A673 (cell line): Measurements from ENCODE around the gene MYCL. TPM values are rescaled to one million over a fixed set of nuclear protein-coding genes. Genes with fewer than 3 reads are reported as not detected.
"Not testable (repeated sequence)": the region's sequence is repeated elsewhere in the genome, so short reads cannot be mapped to it uniquely, and the experiment has no call there.

Source experiments
- BruUV-seq: library from RNA; stranded (reverse); fragments of 400-500 nt; replicated peaks from 2 replicates; lab custom pipeline; 2021; lab: Mats Ljungman, UMichigan
- CTCF ChIA-PET: fragments of 300-600 bp; sonication (Branson Sonifier 250); formaldehyde crosslinking; loops from one replicate; lab custom pipeline; 2022; ENCODE audit warnings: antibody characterized with exemption; lab: Charles Lee
- POLR2A ChIA-PET: fragments of 300-600 bp; sonication (Branson Sonifier 250); formaldehyde crosslinking; loops from one replicate; lab custom pipeline; 2022; ENCODE audit warnings: antibody characterized with exemption; ENCODE audit not compliant: low non-redundant PET; lab: Charles Lee
- DNase-seq: peaks from one replicate; pipeline ENCODE4 v3.0.0-alpha.2; 2015; ENCODE audit warnings: low spot score
- H3K27ac ChIP-seq: fragments of 200-600 bp; sonication (generic); 2 replicates; pipeline ENCODE4 v1.5.1; 2016; ENCODE audit warnings: mixed run types, low read depth, mild to moderate bottlenecking, mixed read lengths, antibody characterized with exemption, low read length; ENCODE audit not compliant: poor library complexity, severe bottlenecking
- H3K27me3 ChIP-seq: fragments of 200-600 bp; sonication (generic); replicated peaks from 2 replicates; pipeline ENCODE4 v1.6.1; 2017; ENCODE audit warnings: mixed run types, low read depth, mild to moderate bottlenecking, mixed read lengths, antibody characterized with exemption, low read length; ENCODE audit not compliant: insufficient read depth, poor library complexity
- H3K36me3 ChIP-seq: fragments of 200-600 bp; sonication (generic); 2 replicates; pipeline ENCODE4 v1.6.1; 2016; ENCODE audit warnings: mixed run types, mild to moderate bottlenecking, mixed read lengths, antibody characterized with exemption, low read length; ENCODE audit not compliant: insufficient read depth, poor library complexity, severe bottlenecking
- H3K4me1 ChIP-seq: fragments of 200-600 bp; sonication (generic); 2 replicates; pipeline ENCODE4 v1.6.1; 2017; ENCODE audit warnings: mixed run types, mild to moderate bottlenecking, mixed read lengths, antibody characterized with exemption, low read length; ENCODE audit not compliant: insufficient read depth, poor library complexity, severe bottlenecking
- H3K4me3 ChIP-seq: fragments of 200-600 bp; sonication (generic); 2 replicates; pipeline ENCODE4 v1.5.1; 2016; ENCODE audit warnings: low read depth, mixed run types, mild to moderate bottlenecking, mixed read lengths, low read length; ENCODE audit not compliant: poor library complexity, severe bottlenecking
- H3K9me3 ChIP-seq: fragments of 200-600 bp; sonication (generic); 2 replicates; pipeline ENCODE4 v1.6.1; 2016; ENCODE audit warnings: mixed run types, low read depth, mild to moderate bottlenecking, mixed read lengths, antibody characterized with exemption, low read length; ENCODE audit not compliant: poor library complexity, severe bottlenecking
- EZH2 ChIP-seq: fragments of 200-600 bp; sonication (generic); IDR thresholded peaks from 2 replicates; pipeline ENCODE4 v1.6.1; 2017; ENCODE audit warnings: borderline replicate concordance, low read depth, mild to moderate bottlenecking, mixed read lengths, antibody characterized with exemption, low read length; ENCODE audit not compliant: poor library complexity, severe bottlenecking
- intact Hi-C: fragments of 100-400 bp; cut with micrococcal nuclease; formaldehyde crosslinking; loops from one replicate; pipeline ENCODE4 v1.10.0; 2022; ENCODE audit not compliant: unreplicated experiment
- total RNA-seq: library from RNA; stranded (reverse); gene quantifications from 2 replicates; pipeline ENCODE4 v1.2.3, GENCODE V29; 2021
- TF ChIP-seq, protein P1 (sequence below): fragments of 300-800, 200-600 bp; sonication (generic); conservative IDR thresholded peaks from 2 replicates; pipeline ENCODE4 v1.5.1; 2017; ENCODE audit warnings: low read depth, mild to moderate bottlenecking, antibody characterized with exemption, low read length, moderate library complexity, mixed read lengths

Gene MYCL
- total RNA-seq, 1 experiment from 2014 or later, result 0.58 TPM

DNA sequence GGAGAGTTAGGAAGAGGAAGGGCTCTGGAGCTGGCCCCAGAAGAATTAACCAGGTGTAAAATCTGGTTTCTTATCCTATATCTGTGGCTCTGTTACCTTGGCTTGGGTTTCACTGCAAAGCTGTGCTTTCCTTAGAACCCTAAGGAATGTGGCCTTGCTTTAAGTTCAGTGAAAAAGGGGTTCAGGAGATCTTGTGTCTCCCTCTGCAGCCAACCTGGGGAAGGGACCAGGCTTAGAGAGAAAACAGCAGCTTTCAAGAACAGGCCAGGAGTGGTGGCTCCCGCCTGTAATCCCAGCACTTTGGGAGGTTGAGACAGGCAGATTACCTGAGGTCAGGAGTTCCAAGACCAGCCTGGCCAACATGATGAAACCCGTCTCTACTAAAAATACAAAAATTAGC is 16.1 kb upstream of the MYCL start:
- Histone ChIP-seq H3K4me1 (no peaks in the 10 kb centered on the region), H3K27ac (no peak overlapping the region), H3K9me3 (no peaks in the 10 kb centered on the region), H3K27me3 (no peaks in the 10 kb centered on the region), H3K36me3 (no peaks in the 10 kb centered on the region), H3K4me3 (no peak overlapping the region)
- no TSS peak for BruUV-seq
- intact Hi-C loops, result no loop called here
- CTCF ChIA-PET, result no interaction called here
- no peak for DNase-seq
- POLR2A ChIA-PET, result no interaction called here
- TF ChIP-seq EZH2, result no peak
- TF ChIP-seq, protein P1, sequence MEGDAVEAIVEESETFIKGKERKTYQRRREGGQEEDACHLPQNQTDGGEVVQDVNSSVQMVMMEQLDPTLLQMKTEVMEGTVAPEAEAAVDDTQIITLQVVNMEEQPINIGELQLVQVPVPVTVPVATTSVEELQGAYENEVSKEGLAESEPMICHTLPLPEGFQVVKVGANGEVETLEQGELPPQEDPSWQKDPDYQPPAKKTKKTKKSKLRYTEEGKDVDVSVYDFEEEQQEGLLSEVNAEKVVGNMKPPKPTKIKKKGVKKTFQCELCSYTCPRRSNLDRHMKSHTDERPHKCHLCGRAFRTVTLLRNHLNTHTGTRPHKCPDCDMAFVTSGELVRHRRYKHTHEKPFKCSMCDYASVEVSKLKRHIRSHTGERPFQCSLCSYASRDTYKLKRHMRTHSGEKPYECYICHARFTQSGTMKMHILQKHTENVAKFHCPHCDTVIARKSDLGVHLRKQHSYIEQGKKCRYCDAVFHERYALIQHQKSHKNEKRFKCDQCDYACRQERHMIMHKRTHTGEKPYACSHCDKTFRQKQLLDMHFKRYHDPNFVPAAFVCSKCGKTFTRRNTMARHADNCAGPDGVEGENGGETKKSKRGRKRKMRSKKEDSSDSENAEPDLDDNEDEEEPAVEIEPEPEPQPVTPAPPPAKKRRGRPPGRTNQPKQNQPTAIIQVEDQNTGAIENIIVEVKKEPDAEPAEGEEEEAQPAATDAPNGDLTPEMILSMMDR, result no peak

DNA sequence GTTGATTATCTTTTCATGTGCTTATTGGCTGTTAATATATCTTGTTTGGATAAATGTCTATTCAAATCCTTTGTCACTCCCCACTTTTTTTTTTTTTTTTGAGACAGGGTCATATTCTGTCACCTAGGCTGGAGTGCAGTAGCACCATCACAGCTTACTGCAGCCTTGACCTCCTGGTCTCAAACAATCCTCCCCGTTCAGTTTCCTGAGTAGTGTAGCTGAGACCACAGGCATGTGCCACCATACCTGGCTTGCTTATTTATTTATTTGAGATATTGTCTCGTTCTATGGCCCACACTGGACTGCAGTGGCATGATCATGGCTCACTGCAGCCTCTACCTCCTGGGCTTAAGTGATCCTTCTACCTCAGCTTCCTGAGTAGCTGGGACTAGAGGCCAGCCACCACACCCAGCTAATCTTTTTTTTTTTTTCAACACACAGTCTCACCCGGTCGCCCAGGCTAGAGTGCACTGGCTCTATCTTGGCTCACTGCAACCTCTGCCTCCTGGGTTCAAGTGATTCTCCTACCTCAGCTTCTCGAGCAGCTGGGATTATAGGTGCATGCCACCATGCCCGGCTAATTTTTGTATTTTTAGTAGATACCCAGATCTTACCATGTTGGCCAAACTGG is 13.9 kb upstream of the MYCL start:
- Histone ChIP-seq H3K4me1 (no peaks in the 10 kb centered on the region), H3K9me3 (no peaks in the 10 kb centered on the region), H3K27ac (no peak overlapping the region), H3K36me3 (no peaks in the 10 kb centered on the region), H3K4me3 (no peak overlapping the region), H3K27me3 (no peaks in the 10 kb centered on the region)
- ChIA-PET POLR2A (no interaction called here), CTCF (interaction anchor here (0.6 kb wide), 2 partner anchors 67 to 227 kb away, joined by 3 to 4 read pairs; no protein-coding TSS in a partner anchor)
- DNase-seq, result no peak
- intact Hi-C loops, result no loop called here
- no peak for TF ChIP-seq EZH2
- TF ChIP-seq, protein P1, result no peak
- no TSS peak for BruUV-seq

DNA sequence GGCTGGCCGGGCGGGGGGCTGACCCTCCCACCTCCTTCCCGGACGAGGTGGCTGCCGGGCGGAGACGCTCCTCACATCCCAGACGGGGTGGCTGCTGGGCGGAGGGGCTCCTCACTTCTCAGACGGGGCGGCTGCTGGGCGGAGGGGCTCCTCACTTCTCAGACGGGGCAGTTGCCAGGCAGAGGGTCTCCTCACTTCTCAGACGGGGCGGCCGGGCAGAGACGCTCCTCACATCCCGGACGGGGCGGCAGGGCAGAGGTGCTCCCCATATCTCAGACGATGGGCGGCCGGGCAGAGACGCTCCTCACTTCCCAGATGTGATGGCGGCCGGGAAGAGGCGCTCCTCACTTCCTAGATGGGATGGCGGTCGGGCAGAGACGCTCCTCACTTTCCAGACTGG is 11.4 kb upstream of the MYCL start:
- intact Hi-C loops, POLR2A ChIA-PET, H3K9me3 ChIP-seq, BruUV-seq, H3K27ac ChIP-seq, H3K36me3 ChIP-seq, H3K4me3 ChIP-seq, H3K4me1 ChIP-seq, CTCF ChIA-PET, H3K27me3 ChIP-seq, DNase-seq: not testable (repeated sequence)

DNA sequence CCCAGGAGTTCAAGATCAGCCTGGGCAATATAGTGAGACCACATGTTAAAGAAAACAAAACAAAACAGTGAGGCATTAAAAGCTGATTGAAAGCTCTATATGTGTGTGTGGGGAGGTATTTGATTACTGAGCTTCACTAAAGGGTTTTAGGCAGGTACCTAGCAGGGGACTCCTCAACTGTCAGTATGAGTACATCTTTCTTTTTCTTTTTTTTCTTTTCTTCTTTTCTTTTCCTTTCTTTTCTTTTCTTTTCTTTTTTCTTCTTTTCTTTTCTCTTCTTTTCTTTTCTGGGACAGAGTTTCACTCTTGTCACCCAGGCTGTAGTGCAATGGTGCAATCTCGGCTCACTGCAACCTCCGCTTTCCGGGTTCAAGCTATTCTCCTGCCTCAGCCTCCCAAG is 8.5 kb upstream of the MYCL start:
- H3K36me3 ChIP-seq, result no peaks in the 10 kb centered on the region
- no peak for TF ChIP-seq EZH2
- POLR2A ChIA-PET, result interaction anchor here (0.5 to 0.6 kb wide), 2 partner anchors 8 to 9 kb away, joined by 3 read pairs; no protein-coding TSS in a partner anchor
- H3K4me1 ChIP-seq, result no peaks in the 10 kb centered on the region
- no peak overlapping the region for H3K27ac ChIP-seq
- intact Hi-C loops, result no loop called here
- no peak for DNase-seq
- peaks cover 6% of the 10 kb centered on the region for H3K9me3 ChIP-seq
- H3K4me3 ChIP-seq, result no peak overlapping the region
- H3K27me3 ChIP-seq, result no peaks in the 10 kb centered on the region
- CTCF ChIA-PET, result no interaction called here
- no TSS peak for BruUV-seq
